ENCODE data around the gene TRPM3.

GRCh38 chr9:70484232-70485130 lies 636.9 kb downstream of the TRPM3 start:
- TF ChIP-seq POLR2A (IDR thresholded peaks at IDR 0.05) (no peak), EP300 (IDR thresholded peaks at IDR 0.05) (peak in 1 of 2 donors; percentile 78)
- TF ChIP-seq, protein P1, sequence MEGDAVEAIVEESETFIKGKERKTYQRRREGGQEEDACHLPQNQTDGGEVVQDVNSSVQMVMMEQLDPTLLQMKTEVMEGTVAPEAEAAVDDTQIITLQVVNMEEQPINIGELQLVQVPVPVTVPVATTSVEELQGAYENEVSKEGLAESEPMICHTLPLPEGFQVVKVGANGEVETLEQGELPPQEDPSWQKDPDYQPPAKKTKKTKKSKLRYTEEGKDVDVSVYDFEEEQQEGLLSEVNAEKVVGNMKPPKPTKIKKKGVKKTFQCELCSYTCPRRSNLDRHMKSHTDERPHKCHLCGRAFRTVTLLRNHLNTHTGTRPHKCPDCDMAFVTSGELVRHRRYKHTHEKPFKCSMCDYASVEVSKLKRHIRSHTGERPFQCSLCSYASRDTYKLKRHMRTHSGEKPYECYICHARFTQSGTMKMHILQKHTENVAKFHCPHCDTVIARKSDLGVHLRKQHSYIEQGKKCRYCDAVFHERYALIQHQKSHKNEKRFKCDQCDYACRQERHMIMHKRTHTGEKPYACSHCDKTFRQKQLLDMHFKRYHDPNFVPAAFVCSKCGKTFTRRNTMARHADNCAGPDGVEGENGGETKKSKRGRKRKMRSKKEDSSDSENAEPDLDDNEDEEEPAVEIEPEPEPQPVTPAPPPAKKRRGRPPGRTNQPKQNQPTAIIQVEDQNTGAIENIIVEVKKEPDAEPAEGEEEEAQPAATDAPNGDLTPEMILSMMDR (IDR thresholded peaks at IDR 0.05), result peak; percentile 63 to 82 (median 68)
